ENCODE measurements around the gene GLG1.
A peak's percentile ranks its signal among the peaks of the same experiment; 100 is the strongest.
"Not testable (repeated sequence)": the region's sequence is repeated elsewhere in the genome, so short reads cannot be mapped to it uniquely, and the experiment has no call there.

GLG1 gene

DNA sequence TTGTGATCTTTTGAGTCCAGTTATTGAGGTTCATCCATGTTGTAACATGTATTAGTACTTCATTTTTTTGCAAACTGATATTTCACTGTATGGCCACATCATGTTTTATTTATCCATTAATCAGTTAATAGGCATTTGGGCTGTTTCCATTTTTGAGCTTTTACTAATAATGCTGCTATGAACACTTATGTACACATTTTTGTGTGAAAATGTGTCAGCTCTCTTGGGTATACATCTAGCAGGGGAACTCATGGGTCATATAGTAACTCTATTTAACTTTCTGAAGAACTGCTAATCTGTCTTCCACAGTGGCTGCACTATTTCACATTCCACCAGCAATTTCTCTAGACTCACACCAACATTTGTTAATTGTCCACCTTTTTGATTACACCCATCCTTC lies 82.0 kb downstream of the GLG1 start:
- no peak for DNase-seq

DNA sequence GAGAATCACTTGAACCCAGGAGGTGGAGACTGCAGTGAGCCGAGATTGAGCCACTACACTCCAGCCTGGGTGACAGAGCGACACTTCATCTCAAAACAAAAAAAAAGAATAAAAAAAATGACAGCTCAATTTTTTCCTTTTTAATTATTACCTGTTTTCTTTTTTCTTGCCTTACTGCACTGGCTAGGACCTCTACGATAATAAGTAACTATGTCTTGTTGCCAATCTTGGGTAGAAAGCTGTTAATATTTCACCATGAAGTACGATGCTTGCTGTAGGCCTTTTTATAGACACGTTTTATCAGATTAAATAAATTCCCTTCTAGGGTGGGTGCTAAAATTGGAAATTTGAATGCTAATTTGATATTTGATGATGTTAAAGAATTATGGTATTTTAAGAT lies 82.8 kb downstream of the GLG1 start:
- DNase-seq: no peak

DNA sequence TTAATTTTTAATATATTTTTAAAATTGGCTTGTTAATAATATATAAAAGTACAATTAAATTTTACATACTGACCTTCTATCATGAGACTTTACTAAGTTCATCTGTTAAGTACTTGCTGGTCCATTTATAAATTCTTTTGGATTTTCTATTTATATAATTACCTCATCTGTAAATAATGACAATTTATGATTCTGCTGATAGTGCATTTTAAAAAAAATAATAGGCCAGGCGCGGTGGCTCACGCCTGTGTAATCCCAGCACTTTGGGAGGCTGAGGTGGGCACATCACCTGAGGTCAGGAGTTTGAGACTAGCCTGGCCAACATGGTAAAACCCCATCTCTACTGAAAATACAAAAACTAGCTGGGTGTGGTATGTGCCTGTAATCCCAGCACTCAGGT lies 83.2 kb downstream of the GLG1 start:
- DNase-seq: not testable (repeated sequence)

DNA sequence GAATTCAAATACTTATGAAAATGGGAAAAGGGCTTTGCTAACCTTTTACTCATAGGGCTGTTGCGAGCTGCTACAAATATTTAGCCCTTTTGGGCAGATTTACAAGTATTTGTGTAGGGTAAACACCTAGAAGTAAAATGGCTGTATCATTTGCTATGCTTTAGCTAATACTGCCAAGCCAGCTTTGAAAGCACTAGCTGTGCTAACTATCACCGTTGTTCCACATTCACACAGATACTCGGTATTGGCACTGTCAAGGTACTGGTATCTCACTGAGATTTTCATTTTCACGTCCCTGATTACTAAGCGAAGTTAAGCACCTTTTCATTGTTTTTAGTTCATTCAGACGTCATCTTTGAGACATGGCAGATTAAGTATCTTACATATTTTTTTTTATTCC lies 84.8 kb downstream of the GLG1 start:
- no peak for DNase-seq

DNA sequence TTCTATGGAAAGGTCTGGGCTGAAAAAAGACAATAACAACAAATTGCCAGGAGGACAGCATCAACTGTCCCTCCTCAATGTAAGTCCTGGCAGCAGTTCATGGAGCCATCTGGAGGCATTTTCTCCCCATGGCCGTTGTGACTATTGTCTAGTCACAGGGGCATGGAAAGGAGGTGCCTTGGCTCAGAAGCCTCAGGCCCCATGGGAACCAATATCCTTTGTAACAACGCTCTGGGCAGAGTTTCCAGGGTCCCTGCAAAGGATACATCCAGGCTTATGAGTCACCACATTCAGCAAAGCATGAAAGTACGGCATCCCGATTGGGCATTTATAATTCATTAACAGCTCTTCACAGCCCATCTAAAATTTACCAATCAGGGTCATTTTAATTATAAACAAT lies 85.2 kb downstream of the GLG1 start:
- DNase-seq: peak; percentile 62

DNA sequence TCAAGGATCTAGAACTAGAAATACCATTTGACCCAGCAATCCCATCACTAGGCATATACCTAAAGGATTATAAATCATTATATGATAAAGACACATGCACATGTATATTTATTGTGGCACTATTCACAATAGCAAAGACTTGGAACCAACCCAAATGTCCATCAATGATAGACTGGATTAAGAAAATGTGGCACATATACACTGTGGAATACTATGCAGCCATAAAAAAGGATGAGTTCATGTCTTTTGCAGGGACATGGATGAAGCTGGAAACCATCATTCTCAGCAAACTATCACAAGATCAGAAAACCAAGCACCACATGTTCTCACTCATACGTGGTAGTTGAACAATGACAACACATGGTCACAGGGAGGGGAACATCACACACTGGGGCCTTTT lies 88.0 kb downstream of the GLG1 start:
- not testable (repeated sequence) for DNase-seq

DNA sequence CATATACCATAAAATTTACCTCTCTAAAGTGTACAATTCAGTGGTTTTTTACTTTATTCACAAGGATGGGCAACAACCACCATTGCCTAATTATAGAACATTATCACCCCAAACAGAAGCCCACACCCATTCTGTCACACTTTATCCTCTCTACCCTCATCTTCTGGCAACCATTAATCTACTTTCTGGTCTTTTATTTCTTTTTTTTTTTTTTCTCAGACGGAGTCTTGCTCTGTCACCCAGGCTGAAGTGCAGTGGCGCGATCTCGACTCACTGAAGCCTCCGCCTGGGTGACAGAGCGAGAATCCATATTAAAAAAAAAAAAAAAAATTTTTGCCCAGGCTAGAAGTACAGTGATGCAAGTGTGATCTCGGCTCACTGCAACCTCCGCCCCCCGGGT lies 95.0 kb downstream of the GLG1 start:
- DNase-seq: no peak

DNA sequence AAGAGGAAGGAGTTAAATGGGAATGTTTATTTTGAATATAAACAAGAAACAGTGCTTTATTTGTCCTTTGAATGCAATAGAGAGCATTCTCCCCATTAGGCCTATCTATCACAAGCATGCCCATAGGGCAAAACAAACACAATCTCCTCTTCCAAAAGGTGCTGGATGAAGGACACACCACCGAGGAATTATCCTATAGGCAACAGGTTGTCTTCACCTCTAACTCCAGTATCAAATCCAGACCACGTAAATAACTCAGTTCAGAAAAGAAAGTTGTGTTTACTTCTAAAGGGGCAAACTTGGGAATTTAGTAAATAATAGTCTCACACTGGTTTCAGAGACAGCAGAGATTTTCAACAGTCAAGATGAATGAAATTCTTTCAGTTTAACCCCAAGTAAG lies 101.9 kb downstream of the GLG1 start:
- DNase-seq: peak; percentile 2

DNA sequence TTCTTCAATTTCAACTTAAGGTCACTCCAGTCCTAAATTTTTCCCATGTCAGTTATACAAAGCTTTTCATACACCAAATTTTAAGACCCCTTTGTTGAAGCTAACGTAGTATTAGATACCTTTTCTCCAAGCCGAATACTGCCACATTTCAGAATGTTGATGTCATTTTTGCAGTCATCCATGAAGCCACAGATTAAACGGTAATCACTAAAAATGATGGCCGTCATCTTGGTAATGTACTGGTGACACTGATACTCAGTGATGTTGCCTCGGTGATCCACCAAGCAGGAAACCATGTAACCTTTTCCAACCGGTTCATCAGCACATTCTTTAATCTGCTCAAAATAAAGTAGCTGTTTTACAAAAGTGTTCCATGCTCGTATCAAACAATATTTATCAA lies 103.5 kb downstream of the GLG1 start:
- DNase-seq: no peak

DNA sequence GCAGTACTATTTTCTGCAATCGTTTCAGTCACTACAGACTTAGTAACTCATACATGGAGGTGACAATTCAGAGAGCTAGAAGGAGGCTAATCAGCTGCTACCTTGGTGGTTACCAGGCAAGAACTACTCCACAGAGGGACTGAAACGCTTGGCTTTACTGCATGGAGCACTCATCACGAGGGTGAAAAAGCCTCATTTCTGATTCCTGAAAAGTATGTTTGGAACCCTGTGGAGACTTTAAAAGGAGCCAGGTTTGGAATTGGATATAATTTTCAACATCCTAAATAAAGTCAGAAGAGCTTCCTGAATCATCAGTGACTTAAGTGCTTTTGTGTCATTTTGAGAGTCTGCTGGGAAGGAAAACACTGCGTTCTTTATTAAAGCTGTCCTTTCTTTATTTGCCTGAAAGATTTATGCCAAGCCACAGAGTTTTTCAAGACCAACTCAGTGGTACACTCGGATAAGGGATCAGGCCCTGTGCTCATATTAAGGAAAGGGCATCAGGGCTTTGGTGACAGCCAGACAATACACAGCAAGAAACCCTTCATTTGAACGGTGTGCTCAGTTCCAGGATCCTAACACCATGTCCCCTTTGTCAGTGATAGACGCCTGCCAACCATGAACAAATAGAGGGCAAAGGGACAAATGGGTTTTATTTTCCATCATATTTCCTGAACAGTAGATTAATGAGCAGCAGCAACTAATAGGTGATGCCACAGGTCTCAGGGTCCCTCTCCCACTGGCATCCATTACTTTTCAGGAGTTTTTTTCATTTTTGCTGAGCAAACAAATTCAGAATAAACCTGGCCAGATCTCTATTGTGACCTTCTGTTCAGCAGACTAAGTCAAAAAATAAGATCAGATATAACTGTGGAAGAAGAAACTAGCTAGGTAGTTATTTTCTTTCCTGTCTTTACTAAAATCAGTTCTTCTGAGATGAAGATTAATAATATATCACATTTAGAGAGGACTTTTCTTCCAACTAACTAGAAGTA lies 105.1 kb downstream of the GLG1 start:
- DNase-seq: peak; percentile 67

DNA sequence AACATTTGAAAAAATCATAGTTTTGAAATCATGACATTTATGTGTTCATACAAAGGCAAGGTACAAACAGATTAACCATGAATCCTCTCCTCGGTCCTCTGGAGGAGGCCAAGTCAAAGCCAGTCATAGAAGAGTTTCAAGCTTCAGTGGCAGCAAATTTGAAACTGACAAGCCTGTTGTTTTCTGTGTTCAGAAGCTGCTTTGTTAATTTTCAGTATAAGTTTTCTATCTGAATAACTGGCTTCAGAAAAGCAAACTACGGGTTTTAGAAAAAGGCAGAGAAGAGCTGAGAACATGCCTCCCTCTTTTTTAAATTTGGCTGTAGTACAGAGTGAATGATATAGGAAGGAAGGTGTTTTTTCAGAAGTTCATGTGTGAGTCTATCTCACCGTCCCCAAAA lies 106.0 kb downstream of the GLG1 start:
- DNase-seq: no peak

DNA sequence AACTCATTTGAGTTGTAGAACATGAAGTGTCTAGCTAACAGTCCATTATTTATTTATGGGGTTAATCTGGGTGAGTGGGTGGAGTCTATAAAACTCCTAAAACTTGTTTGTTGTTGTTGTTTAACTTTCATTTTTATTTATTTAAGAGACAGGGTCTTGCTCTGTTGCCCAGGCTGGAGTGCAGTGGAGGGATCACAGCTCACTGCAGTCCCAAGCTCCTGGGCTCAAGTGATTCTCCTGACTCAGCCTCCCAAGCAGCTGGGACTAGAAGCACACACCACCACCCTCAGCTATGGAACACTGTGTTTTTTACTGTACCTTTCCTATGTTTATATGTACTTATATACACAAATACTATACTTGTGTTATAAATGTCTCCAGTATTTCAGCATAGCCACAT lies 107.8 kb downstream of the GLG1 start:
- DNase-seq: no peak

DNA sequence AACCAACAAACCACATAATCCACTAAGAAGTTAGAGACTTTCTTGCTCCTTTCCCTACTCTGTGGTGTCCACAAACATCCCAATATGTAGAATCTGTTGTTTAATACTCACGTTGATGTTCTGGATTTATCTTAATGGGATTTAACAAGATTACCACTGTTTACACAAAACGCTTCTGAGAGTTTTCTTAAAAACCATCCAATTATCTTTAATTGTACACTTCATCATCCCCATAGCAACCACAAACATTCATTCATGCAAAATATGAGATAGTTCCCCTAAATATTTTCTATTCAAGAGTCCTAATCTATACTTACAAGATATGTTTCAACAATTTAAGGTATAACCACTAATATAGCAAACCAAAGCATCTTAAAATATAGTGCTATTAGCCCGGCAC lies 109.2 kb downstream of the GLG1 start:
- no peak for DNase-seq

DNA sequence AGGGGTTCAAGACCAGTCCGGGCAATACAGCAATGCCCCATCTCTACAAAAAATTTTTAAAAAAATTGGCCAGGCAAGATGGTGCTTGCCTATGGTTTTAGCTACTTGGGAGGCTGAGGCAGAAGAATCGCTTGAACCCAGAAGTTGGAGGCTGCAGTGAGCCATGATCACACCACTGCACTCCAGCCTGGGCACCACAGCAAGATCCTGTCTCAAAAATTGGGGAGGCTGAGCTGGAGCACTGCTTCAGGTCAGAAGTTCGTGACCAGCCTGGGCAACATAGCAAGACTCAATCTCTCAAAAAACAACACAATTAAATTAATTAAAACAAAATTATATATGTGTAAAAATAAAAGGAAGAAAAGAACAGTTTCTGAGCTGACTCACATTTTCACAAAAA lies 110.9 kb downstream of the GLG1 start:
- DNase-seq: no peak

DNA sequence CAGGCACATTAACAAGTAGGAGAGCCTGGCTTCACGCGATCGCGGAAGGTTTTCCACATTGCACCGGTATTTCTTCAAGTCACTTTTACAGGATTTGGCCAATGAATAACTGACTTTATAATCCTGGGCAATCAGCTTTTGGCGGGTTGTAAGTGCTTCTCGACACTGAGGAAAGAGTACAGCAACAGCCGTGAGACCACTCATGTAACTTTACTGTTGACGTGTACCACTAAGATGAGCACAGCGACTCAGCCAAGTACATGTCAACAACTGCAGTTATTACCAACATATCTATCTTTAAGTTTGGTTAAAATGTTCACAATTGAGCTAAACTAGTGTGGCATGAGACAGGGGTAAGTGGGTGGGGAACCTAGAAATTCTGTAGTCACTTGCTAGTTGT lies 113.9 kb downstream of the GLG1 start:
- no peak for DNase-seq

DNA sequence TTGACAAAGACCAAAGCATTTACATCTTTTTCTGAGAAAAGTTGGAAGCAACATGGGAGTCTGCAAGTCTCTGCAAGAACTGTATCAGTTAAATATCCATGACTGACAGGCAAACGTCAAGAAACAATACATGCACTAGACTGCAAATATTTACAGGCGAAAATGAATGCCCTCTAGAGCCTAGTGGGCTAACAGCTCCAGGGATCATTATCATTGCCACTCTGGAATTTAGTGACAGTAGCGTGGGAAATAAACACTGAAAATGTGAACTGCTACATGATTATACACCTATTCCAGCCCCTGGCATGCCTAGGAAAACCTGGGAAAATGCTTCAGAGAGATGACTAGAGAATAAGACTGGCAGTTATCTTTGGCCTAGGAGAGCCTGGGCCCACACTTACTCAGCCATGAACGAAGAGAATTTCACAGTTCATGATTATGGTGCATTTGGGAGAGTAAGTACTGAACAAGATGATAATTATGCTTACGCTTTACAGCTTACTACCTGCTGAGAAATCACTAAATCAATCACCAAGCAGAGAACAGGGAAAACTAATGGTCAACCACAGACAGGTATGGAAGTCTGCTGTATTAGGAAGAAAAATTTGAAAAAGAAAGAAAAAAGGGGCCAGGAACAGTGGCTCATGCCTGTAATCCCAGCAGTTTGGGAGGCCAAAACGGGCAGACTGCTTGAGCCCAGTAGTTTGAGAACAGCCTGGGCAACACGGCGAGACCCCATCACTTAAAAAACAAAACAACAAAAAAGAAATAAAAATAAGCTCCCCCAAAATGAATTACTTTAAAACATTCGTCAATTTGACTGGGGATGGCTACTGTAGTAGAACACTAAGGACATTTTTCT lies 119.0 kb downstream of the GLG1 start:
- DNase-seq: peak; percentile 73

DNA sequence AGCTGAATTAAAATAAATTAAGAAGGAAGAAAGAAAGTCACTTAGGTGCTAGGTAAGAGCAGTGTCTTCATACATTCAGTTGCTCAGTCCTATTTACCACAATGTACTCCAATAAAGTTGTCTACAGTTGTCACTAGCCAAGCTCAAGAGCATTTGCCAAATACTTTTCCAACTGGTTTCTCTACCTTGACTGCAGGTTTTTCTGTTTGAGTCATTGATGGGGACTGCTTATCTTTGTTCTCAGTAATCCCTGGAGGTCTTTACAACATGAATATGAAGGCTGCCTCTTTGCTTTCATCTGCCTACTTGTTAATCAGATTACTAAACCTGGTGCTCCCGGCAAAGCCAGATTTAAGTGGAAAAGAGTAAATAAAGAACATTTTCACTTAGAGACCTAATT lies 121.0 kb downstream of the GLG1 start:
- DNase-seq: no peak

DNA sequence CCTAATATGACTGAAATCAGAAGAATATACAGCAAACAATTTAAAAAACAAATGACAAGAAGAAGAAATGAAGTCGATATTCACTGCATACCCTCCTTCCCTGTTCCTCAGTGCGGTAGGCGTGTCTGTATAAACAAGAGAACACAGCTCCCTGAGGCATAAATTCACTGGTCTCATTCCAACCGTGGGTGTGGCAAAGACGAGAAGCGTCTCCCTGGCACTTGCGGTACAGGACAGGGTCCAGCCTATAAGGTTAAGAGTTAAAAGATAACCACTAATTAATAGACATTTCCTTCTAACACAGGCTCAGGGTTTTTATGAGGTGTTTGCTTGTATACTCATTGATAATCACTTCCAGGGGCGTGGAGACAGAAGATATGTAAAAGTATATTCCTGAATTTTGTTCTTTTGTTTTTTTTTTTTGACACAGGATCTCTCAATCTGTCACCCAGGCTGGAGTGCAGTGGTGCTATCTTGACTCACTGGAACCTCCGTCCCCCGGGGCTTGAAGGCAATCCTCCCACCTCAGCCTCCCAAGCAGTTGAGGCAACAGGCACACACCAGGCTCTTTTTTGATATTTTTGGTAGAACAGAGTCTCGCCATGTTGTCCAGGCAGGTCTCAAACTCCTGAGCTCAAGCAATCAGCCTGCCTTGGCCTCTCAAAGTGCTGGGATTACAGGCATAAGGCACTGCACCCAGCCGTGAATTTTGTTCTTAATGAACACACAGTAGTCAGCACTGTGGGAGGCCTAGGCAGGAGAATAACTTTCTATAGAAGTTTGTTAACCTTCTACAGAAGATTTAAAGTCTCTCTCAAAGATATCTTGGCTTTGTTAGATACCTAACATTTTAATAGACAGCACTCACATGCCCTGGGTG lies 126.5 kb downstream of the GLG1 start:
- peak; percentile 65 for DNase-seq

DNA sequence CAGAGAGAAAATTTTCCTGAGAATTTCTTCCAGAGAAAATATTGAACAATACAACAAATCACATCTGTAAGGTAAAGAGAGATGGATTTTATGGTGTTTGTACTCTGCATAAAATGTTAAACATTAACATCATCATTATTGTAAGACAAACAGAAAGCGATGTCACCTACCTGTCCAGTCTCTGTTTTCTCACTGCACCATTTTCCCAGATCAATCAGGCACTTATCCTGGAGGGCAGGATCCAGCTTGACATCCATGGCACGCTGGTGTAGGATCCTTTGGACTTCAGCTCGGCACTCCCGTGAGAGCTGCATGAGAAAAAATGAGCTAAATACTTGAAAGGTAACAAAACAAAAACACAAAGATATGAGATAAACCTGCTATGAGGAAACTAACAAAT lies 129.7 kb downstream of the GLG1 start:
- no peak for DNase-seq

DNA sequence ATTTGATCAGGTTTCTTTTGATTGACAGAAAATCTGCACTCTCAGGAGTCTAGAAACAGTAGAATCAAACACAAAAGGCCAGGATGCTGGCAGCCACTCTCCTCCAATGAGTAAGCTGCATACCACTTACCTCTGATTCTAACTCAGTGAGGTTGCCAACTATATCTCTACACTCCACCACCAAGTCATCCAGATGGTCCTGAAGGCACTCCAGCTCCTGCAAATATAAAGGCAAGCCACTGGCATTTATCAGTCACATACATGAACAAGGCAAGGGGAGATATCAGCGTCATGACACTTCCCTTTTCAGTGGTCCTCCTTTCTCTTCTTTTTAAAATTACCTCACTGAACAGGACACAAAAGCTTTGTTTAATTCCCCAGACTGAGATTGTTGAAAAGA lies 132.5 kb downstream of the GLG1 start:
- DNase-seq: no peak

DNA sequence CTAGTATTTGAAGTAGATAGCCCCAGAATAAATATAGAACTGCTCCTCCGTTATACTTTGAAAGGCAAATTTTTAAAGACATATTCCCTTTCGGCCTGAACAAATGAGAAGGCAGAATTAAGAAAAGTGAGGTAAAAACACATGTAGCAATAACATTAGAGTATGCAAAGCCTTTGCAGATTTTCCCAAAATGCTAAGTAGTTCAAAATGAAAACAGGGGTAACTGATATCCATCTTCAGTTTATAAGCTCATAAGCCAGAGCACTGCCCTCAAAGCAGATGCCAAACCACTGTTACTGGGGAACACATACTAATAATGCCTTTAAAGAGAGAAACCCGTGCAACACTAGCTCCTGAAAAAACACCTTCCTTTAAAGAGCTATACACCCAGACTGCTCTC lies 134.4 kb downstream of the GLG1 start:
- no peak for DNase-seq

DNA sequence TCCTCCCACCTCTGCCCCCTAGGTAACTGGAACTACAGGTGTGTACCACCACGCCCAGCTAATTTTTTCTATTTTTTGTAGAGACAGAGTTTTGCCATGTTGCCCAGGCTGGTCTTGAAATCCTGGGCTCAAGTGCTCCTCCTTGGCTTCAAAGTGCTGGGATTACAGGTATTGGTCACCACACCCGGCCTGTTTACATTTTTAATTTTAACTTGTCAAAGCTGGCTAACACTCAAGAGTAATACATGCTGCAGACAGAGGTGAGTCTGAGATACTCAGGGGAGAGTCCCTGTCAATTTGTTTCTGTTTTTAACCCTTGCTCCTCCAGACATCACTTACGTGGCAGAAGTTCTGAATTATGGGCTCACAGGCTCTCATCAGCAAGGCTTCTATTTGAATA lies 134.9 kb downstream of the GLG1 start:
- no peak for DNase-seq

DNA sequence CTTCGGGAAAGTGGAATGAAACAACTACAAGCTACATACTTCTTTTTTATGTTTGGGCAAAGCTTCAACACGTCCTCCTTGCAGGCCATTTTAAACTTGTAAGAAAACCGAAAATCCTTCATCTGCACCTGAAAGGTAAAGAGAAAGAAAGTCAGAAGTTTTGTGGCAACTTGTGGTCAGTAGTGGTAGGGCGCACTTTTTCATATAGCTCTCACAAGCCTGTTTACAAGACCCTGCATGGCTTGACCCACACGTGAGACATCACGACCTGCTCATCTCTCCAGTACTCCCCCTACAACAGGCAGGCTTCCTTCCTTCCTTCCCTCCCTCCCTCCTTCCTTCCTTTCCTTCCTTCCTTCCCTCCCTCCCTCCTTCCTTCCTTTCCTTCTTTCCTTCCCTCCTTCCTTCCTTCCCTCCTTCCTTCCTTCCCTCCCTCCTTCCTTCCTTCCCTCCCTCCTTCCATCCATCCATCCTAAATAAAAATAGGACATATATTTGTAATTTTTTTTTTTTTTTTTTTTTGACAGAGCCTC lies 136.9 kb downstream of the GLG1 start:
- no peak for DNase-seq

Data from NCI-H69 (cell line).